Measurements from ENCODE around the gene SH3BGRL2.

The SH3BGRL2 gene

DNA sequence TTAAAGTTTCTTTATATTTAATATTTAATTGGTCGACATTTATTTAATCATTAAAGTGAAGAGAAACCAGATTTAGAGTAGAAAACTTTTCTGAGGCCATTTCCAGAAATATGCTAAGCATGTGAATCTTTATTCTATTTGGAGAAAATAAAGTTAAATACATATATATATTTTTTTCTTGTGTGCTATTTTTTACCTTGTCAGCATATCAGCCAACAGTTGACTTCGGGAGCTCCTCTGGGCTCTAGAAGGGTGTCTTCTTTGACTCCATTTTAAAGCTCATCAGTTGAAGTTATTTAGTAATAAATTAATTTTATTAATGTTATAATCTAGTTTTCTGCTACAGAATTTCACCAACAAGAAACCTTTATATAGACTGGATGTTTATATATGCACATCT lies 73.1 kb downstream of the SH3BGRL2 start:
- Histone ChIP-seq H4K20me1 (ENCODE audit: insufficient read depth, low read length) (no peaks in the 10 kb centered on the region), H3K27me3 (ENCODE audit: low read depth, low read length) (no peaks in the 10 kb centered on the region), H3K79me2 (ENCODE audit: low read length) (no peaks in the 10 kb centered on the region), H3K9ac (ENCODE audit: low read length) (no peak overlapping the region), H3K4me2 (ENCODE audit: low read length) (no peak overlapping the region), H3K4me1 (ENCODE audit: low read length) (no peaks in the 10 kb centered on the region), H2AFZ (ENCODE audit: low read depth, low read length) (no peak overlapping the region), H3K9me3 (ENCODE audit: insufficient read depth, low read length) (no peaks in the 10 kb centered on the region), H3K27ac (ENCODE audit: low read length) (no peak overlapping the region), H3K4me3 (ENCODE audit: low read length) (no peak overlapping the region), H3K36me3 (replicated peaks; ENCODE audit: low read depth, low read length) (no peaks in the 10 kb centered on the region)
- TF ChIP-seq EZH2phosphoT487 (IDR thresholded peaks at IDR 0.05; ENCODE audit: low read depth): no peak

DNA sequence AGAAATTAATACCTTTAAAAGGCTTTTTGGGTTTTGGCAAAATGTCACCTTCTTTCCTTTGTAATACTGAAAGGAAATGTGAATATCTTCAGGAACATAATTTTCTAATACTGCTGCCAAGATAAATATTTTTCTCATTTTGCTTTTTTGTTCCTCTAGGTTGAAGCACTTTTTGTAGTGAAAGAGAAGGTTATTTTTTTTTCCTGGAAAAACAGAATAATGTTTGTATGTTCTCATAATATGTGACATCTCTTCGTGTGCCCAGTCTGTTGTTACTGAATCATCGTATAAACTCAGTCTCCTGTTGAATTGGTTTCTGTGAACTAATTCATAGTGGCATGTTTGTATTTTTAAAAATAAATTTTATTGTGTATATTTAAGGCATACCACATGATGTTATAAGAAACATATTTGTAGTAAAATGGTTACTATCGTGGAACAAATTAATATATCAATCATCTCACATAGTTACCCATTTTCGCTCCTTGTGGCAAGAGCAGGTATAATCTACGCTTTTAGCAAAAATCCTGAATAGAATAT lies 74.4 kb downstream of the SH3BGRL2 start:
- TF ChIP-seq EZH2phosphoT487 (IDR thresholded peaks at IDR 0.05; ENCODE audit: low read depth): no peak
- TF ChIP-seq, protein P1, sequence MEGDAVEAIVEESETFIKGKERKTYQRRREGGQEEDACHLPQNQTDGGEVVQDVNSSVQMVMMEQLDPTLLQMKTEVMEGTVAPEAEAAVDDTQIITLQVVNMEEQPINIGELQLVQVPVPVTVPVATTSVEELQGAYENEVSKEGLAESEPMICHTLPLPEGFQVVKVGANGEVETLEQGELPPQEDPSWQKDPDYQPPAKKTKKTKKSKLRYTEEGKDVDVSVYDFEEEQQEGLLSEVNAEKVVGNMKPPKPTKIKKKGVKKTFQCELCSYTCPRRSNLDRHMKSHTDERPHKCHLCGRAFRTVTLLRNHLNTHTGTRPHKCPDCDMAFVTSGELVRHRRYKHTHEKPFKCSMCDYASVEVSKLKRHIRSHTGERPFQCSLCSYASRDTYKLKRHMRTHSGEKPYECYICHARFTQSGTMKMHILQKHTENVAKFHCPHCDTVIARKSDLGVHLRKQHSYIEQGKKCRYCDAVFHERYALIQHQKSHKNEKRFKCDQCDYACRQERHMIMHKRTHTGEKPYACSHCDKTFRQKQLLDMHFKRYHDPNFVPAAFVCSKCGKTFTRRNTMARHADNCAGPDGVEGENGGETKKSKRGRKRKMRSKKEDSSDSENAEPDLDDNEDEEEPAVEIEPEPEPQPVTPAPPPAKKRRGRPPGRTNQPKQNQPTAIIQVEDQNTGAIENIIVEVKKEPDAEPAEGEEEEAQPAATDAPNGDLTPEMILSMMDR (IDR thresholded peaks at IDR 0.05; ENCODE audit: low read depth, low read length): no peak
- no peak overlapping the region for H3K4me3 ChIP-seq (ENCODE audit: low read length)
- no peak overlapping the region for H3K4me2 ChIP-seq (ENCODE audit: low read length)
- no peak overlapping the region for H3K9ac ChIP-seq (ENCODE audit: low read length)
- no peaks in the 10 kb centered on the region for H3K4me1 ChIP-seq (ENCODE audit: low read length)
- H2AFZ ChIP-seq (ENCODE audit: low read depth, low read length): no peak overlapping the region
- H3K36me3 ChIP-seq (replicated peaks; ENCODE audit: low read depth, low read length): no peaks in the 10 kb centered on the region
- no peak overlapping the region for H3K27ac ChIP-seq (ENCODE audit: low read length)
- no peaks in the 10 kb centered on the region for H3K9me3 ChIP-seq (ENCODE audit: insufficient read depth, low read length)
- H3K79me2 ChIP-seq (ENCODE audit: low read length): no peaks in the 10 kb centered on the region
- no peaks in the 10 kb centered on the region for H4K20me1 ChIP-seq (ENCODE audit: insufficient read depth, low read length)
- no peaks in the 10 kb centered on the region for H3K27me3 ChIP-seq (ENCODE audit: low read depth, low read length)

DNA sequence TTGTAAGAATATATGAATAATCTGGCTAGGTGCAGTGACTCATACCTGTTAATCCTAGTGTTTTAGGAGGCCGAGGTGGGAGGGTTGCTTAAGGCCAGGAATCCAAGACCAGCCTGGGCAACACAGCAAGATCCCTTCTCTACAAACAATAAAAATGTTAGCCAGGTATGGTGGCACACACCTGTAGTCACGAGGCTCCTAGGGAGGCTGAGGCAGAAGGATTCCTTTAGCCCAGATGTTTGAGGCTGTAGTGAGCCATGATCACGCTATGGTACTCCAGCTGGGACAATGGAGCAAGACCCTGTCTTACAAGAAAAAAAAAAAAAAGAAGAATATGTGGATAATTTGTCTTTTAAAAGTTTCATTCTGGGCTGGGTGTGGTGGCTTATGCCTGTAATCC lies 75.4 kb downstream of the SH3BGRL2 start:
- Histone ChIP-seq H3K9ac (ENCODE audit: low read length) (no peak overlapping the region), H3K79me2 (ENCODE audit: low read length) (no peaks in the 10 kb centered on the region), H3K27ac (ENCODE audit: low read length) (no peak overlapping the region), H3K27me3 (ENCODE audit: low read depth, low read length) (no peaks in the 10 kb centered on the region), H3K4me3 (ENCODE audit: low read length) (no peak overlapping the region), H3K9me3 (ENCODE audit: insufficient read depth, low read length) (no peaks in the 10 kb centered on the region), H2AFZ (ENCODE audit: low read depth, low read length) (no peak overlapping the region), H3K4me2 (ENCODE audit: low read length) (no peak overlapping the region), H3K36me3 (replicated peaks; ENCODE audit: low read depth, low read length) (no peaks in the 10 kb centered on the region), H4K20me1 (ENCODE audit: insufficient read depth, low read length) (no peaks in the 10 kb centered on the region), H3K4me1 (ENCODE audit: low read length) (no peaks in the 10 kb centered on the region)
- TF ChIP-seq EZH2phosphoT487 (IDR thresholded peaks at IDR 0.05; ENCODE audit: low read depth): no peak
- TF ChIP-seq, protein P1 (IDR thresholded peaks at IDR 0.05; ENCODE audit: low read depth, low read length): no peak

DNA sequence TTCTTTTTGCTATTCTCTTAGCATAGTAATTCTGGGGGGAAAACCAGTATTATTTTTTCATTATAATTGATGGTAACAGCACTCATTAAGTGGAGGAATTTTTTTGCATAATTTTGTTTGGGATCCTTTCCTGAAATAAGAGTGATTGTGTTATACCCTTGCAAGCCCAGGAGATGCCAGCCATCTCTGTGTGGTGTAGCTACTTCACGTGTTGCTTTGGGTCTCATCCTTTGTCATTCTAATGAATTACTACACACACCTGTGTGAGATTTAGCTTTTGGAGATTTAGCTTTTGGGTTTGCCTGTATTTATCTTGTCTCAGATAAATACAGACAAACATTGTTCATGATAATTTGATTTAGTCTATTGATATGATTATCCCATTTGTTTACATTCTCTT lies 76.5 kb downstream of the SH3BGRL2 start:
- Histone ChIP-seq H4K20me1 (ENCODE audit: insufficient read depth, low read length) (no peaks in the 10 kb centered on the region), H3K4me2 (ENCODE audit: low read length) (no peak overlapping the region), H3K27me3 (ENCODE audit: low read depth, low read length) (no peaks in the 10 kb centered on the region), H3K4me3 (ENCODE audit: low read length) (no peak overlapping the region), H3K36me3 (replicated peaks; ENCODE audit: low read depth, low read length) (no peaks in the 10 kb centered on the region), H3K4me1 (ENCODE audit: low read length) (no peaks in the 10 kb centered on the region), H3K9ac (ENCODE audit: low read length) (no peak overlapping the region), H3K9me3 (ENCODE audit: insufficient read depth, low read length) (no peaks in the 10 kb centered on the region), H3K27ac (ENCODE audit: low read length) (no peak overlapping the region), H2AFZ (ENCODE audit: low read depth, low read length) (no peak overlapping the region), H3K79me2 (ENCODE audit: low read length) (no peaks in the 10 kb centered on the region)
- no peak for TF ChIP-seq EZH2phosphoT487 (IDR thresholded peaks at IDR 0.05; ENCODE audit: low read depth)
- TF ChIP-seq, protein P1 (IDR thresholded peaks at IDR 0.05; ENCODE audit: low read depth, low read length): no peak

All from OCI-LY3 (cell line).